Thymus (tissue), 11 donors: ENCODE measurements around the gene AASS. TPM values are rescaled to one million over a fixed set of nuclear protein-coding genes. Genes with fewer than 3 reads are reported as not detected.

Experiments
- DNase-seq, 9 donors: peaks; one replicate each; pipeline ENCODE4 v3.0.0-alpha.2; 2013; ENCODE audit warnings: low spot score in 9 of 9, low read depth in 6 of 9, missing footprints in 1 of 9
- H3K27ac ChIP-seq, 2 donors: one replicate each; pipeline ENCODE4 v1.5.1; 2013; ENCODE audit warnings: control low read depth in 1 of 2, low read depth in 1 of 2, low read length in 1 of 2, mild to moderate bottlenecking in 1 of 2, moderate library complexity in 1 of 2
- H3K27me3 ChIP-seq, 2 donors: one replicate each; pipeline ENCODE4 v1.5.1; 2013; ENCODE audit warnings: low read length in 1 of 2; ENCODE audit not compliant: control insufficient read depth in 2 of 2, insufficient read depth in 1 of 2
- H3K36me3 ChIP-seq, 2 donors: one replicate each; pipeline ENCODE4 v1.5.1; 2013; ENCODE audit warnings: low read length in 1 of 2, mild to moderate bottlenecking in 1 of 2, moderate library complexity in 1 of 2; ENCODE audit not compliant: control insufficient read depth in 2 of 2, insufficient read depth in 2 of 2
- H3K4me1 ChIP-seq, 2 donors: one replicate each; pipeline ENCODE4 v1.5.1; 2013; ENCODE audit warnings: low read length in 2 of 2; ENCODE audit not compliant: control insufficient read depth in 2 of 2, insufficient read depth in 2 of 2
- H3K4me3 ChIP-seq, 2 donors: one replicate each; pipeline ENCODE4 v1.5.1; 2013; ENCODE audit warnings: low read length in 2 of 2, control low read depth in 1 of 2, mild to moderate bottlenecking in 1 of 2
- H3K9me3 ChIP-seq, 2 donors: one replicate each; pipeline ENCODE4 v1.5.1; 2013; ENCODE audit warnings: low read length in 1 of 2, mild to moderate bottlenecking in 1 of 2; ENCODE audit not compliant: control insufficient read depth in 2 of 2, insufficient read depth in 1 of 2
- WGBS: extraction: QIAGEN DNeasy Blood & Tissue Kit; methylation state at CpG from one replicate; pipeline ENCODE4 v1.1.7; 2013; 5-methylcytosine and 5-hydroxymethylcytosine counted together
- polyA plus RNA-seq: library from polyadenylated mRNA; stranded (reverse); fragments of 200-250 nt; gene quantifications from one replicate; pipeline ENCODE4 v1.2.3, GENCODE V29; 2013
- total RNA-seq: library from RNA; stranded (reverse); fragments of 120-200 nt; gene quantifications from one replicate; pipeline ENCODE4 v1.2.4, GENCODE V29; 2013
- donor health status: healthy.

Gene AASS
- total and polyA plus RNA-seq, 2 donors, result 2.5 to 6.7 TPM

DNA sequence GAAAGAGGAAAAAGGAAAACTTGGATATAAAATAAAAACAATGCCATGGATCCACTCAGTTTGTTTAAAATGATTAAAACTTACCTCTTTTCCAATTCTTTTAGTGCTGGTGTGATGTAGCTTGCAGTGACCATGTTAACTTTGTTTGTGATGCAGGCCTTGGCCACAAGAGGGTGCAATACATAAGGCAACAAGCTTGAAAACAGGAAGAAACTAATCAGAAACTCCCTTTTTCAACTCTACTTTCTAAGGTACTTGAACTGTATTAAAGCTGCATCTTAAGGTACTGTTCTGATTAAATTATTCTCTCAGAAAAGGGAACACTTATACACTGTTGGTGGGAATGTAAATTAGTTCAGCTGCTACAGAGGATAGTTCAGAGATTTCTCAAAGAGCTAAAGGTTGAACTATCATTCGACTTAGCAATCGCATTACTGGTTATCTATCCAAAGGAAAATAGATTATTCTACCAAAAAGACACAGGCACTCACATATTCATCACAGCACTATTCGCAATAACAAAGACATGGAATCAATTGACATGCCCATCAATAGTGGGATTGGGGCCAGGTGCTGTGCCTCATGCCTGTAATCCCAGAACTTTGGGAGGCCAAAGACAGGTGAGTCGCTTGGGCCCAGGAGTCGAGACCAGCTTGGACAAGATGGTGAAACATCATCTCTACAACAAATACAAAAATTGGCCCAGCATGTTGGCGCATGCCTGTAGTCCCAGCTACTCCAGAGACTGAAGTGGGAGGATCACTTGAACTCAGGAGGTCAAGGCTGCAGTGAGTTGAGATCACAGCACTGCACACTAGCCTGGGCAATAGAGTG, 50.9 kb downstream of the AASS start:
- Histone ChIP-seq H3K4me1 (no peaks in the 10 kb centered on the region), H3K4me3 (no peak overlapping the region), H3K9me3 (no peaks in the 10 kb centered on the region), H3K27me3 (no peaks in the 10 kb centered on the region), H3K27ac (no peak overlapping the region), H3K36me3 (no peaks in the 10 kb centered on the region)
- 97% methylated on average over 6 of the region's 6 CpGs for WGBS
- peak in 6 of 9 donors; percentile 11 to 57 (median 34) for DNase-seq

GRCh38 chr7:122082670-122083069, 61.4 kb downstream of the AASS start:
- no peaks in the 10 kb centered on the region for H3K36me3 ChIP-seq
- no peaks in the 10 kb centered on the region for H3K4me1 ChIP-seq
- no peak overlapping the region for H3K4me3 ChIP-seq
- no peaks in the 10 kb centered on the region for H3K9me3 ChIP-seq
- H3K27me3 ChIP-seq, result no peaks in the 10 kb centered on the region
- DNase-seq, result no peak
- 97% methylated on average over 2 of the region's 2 CpGs for WGBS
- H3K27ac ChIP-seq, result no peak overlapping the region

GRCh38 chr7:122082160-122082559, 61.9 kb downstream of the AASS start:
- no peaks in the 10 kb centered on the region for H3K36me3 ChIP-seq

GRCh38 chr7:122073635-122074034, 70.4 kb downstream of the AASS start:
- WGBS, result 78% methylated on average over 3 of the region's 3 CpGs

More at GRCh38 chr7:122082160-122082559, 61.9 kb downstream of the AASS start:
- Histone ChIP-seq H3K27me3 (no peaks in the 10 kb centered on the region), H3K4me1 (no peaks in the 10 kb centered on the region), H3K27ac (no peak overlapping the region), H3K9me3 (no peaks in the 10 kb centered on the region), H3K4me3 (no peak overlapping the region)
- DNase-seq, result no peak

GRCh38 chr7:122072924-122073599, 71.0 kb downstream of the AASS start:
- Histone ChIP-seq H3K36me3 (no peaks in the 10 kb centered on the region), H3K4me1 (no peaks in the 10 kb centered on the region), H3K27me3 (no peaks in the 10 kb centered on the region), H3K9me3 (no peaks in the 10 kb centered on the region), H3K4me3 (no peak overlapping the region), H3K27ac (no peak overlapping the region)
- WGBS, result 88% methylated on average over 6 of the region's 6 CpGs
- no peak for DNase-seq

More at GRCh38 chr7:122073635-122074034, 70.4 kb downstream of the AASS start:
- Histone ChIP-seq H3K4me3 (no peak overlapping the region), H3K27me3 (no peaks in the 10 kb centered on the region), H3K36me3 (no peaks in the 10 kb centered on the region), H3K27ac (no peak overlapping the region), H3K4me1 (no peaks in the 10 kb centered on the region), H3K9me3 (no peaks in the 10 kb centered on the region)
- DNase-seq, result no peak

DNA sequence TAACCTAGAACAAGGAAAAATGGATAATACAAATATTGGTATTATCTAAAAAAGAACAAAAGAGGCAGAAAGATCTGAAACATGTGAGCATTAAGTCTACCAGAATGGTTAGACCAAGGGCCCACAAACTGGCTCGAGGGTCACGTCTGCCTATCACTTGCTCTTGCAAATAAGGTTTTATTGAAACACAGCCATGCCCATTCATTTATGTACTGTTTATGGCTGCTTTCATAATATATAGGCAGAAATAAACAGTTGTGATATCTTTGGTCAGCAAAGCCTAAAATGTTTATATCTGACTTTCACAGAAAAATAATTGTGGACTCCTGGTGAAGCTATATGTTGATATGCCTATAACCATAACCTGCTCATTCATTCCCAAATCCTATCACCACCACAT, 71.8 kb downstream of the AASS start:
- no peaks in the 10 kb centered on the region for H3K36me3 ChIP-seq
- 97% methylated on average over 2 of the region's 2 CpGs for WGBS
- H3K27me3 ChIP-seq, result no peaks in the 10 kb centered on the region
- no peak for DNase-seq
- no peaks in the 10 kb centered on the region for H3K9me3 ChIP-seq
- H3K4me3 ChIP-seq, result no peak overlapping the region
- no peak overlapping the region for H3K27ac ChIP-seq
- no peaks in the 10 kb centered on the region for H3K4me1 ChIP-seq

GRCh38 chr7:122070834-122071233, 73.2 kb downstream of the AASS start:
- H3K27me3 ChIP-seq, result no peaks in the 10 kb centered on the region
- no peaks in the 10 kb centered on the region for H3K9me3 ChIP-seq
- no peak for DNase-seq
- H3K36me3 ChIP-seq, result no peaks in the 10 kb centered on the region
- 93% methylated on average over 3 of the region's 3 CpGs for WGBS
- no peak overlapping the region for H3K27ac ChIP-seq
- no peaks in the 10 kb centered on the region for H3K4me1 ChIP-seq
- no peak overlapping the region for H3K4me3 ChIP-seq

DNA sequence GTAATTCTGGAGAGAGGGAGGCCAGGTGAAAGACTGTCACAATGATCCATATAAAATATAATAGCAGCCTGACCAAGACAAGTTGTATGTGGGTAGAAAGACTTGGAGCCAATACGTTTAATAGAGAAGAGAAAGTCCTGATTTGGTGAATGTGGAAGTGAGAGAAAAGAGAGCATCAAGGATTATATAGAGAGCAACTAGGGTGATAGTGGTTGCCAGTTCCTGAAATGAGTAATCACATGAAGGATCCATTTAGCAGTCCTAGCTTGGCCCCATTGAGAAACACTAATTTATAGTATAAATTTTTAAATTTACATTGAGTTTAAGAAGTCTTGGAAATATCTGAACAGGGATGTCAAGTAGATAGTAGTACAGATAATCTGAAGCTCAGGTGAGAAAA, 74.0 kb downstream of the AASS start:
- Histone ChIP-seq H3K27me3 (no peaks in the 10 kb centered on the region), H3K36me3 (no peaks in the 10 kb centered on the region), H3K27ac (no peak overlapping the region), H3K4me3 (no peak overlapping the region), H3K9me3 (no peaks in the 10 kb centered on the region), H3K4me1 (no peaks in the 10 kb centered on the region)
- 79% methylated on average over 1 of the region's 1 CpG for WGBS
- DNase-seq, result no peak

- no peak for DNase-seq
- WGBS, result 85% methylated on average over 3 of the region's 3 CpGs
- Histone ChIP-seq H3K27ac (no peak overlapping the region), H3K4me1 (no peaks in the 10 kb centered on the region), H3K9me3 (peaks cover 0 to 1% of the 10 kb centered on the region in 2 donors), H3K4me3 (no peak overlapping the region), H3K27me3 (no peaks in the 10 kb centered on the region), H3K36me3 (no peaks in the 10 kb centered on the region)
Measured at GRCh38 chr7:122068999-122069398, 75.0 kb downstream of the AASS start.
